Astrocyte (in vitro differentiated cells and primary cell): ENCODE measurements around the gene TOMM40L. TPM values are rescaled to one million over a fixed set of nuclear protein-coding genes. Genes with fewer than 3 reads are reported as not detected.
A peak's percentile ranks its signal among the peaks of the same experiment; 100 is the strongest.

Experiments used
- DNase-seq: peaks from one replicate; pipeline ENCODE4 v3.0.0-alpha.2; 2010; ENCODE audit warnings: low read depth
- FAIRE-seq: peaks from 2 replicates; lab custom pipeline; 2011; peaks lifted over from hg19 to GRCh38; lab: Jason Lieb, UNC
- H2AFZ ChIP-seq: 2 replicates; pipeline ENCODE4 v1.6.0; 2012; ENCODE audit warnings: low read depth, low read length, inconsistent platforms
- H3K27ac ChIP-seq: 2 replicates; pipeline ENCODE4 v1.5.1; 2011; ENCODE audit warnings: low read depth, low read length, inconsistent platforms
- H3K27me3 ChIP-seq: 2 replicates; pipeline ENCODE4 v1.6.0; 2011; ENCODE audit warnings: low read length, inconsistent platforms; ENCODE audit not compliant: insufficient read depth
- H3K36me3 ChIP-seq: 2 replicates; pipeline ENCODE4 v1.5.1; 2011; ENCODE audit warnings: low read length, inconsistent platforms; ENCODE audit not compliant: insufficient read depth
- H3K4me1 ChIP-seq: 2 replicates; pipeline ENCODE4 v1.5.1; 2011; ENCODE audit warnings: low read length, inconsistent platforms; ENCODE audit not compliant: insufficient read depth
- H3K4me2 ChIP-seq: 2 replicates; pipeline ENCODE4 v1.6.0; 2012; ENCODE audit warnings: low read length, inconsistent platforms
- H3K4me3 ChIP-seq: 2 replicates; pipeline ENCODE4 v1.5.1; 2011; ENCODE audit warnings: low read depth, mild to moderate bottlenecking, low read length, inconsistent platforms; ENCODE audit not compliant: insufficient read depth
- H3K79me2 ChIP-seq: 2 replicates; pipeline ENCODE4 v1.6.0; 2012; ENCODE audit warnings: mild to moderate bottlenecking, low read length, inconsistent platforms; ENCODE audit not compliant: insufficient read depth
- H3K9ac ChIP-seq: 2 replicates; pipeline ENCODE4 v1.6.0; 2012; ENCODE audit warnings: mild to moderate bottlenecking, low read length, inconsistent platforms
- H3K9me3 ChIP-seq: 2 replicates; pipeline ENCODE4 v1.5.1; 2012; ENCODE audit warnings: low read depth, mild to moderate bottlenecking, low read length, inconsistent platforms; ENCODE audit not compliant: insufficient read depth
- H4K20me1 ChIP-seq: 2 replicates; pipeline ENCODE4 v1.6.0; 2012; ENCODE audit warnings: low read length, inconsistent platforms; ENCODE audit not compliant: insufficient read depth
- H3K27ac Mint-ChIP-seq: one replicate; pipeline ENCODE4 v1.8.0; 2021; ENCODE audit warnings: mild to moderate bottlenecking, mixed read lengths; ENCODE audit not compliant: unreplicated experiment
- H3K27me3 Mint-ChIP-seq: one replicate; pipeline ENCODE4 v1.8.0; 2021; ENCODE audit warnings: low read depth, mixed read lengths; ENCODE audit not compliant: unreplicated experiment
- H3K36me3 Mint-ChIP-seq: one replicate; pipeline ENCODE4 v1.8.0; 2021; ENCODE audit warnings: low read depth, mixed read lengths; ENCODE audit not compliant: unreplicated experiment
- H3K4me1 Mint-ChIP-seq: one replicate; pipeline ENCODE4 v1.8.0; 2021; ENCODE audit warnings: low read depth, mixed read lengths; ENCODE audit not compliant: unreplicated experiment
- H3K4me3 Mint-ChIP-seq: one replicate; pipeline ENCODE4 v1.8.0; 2021; ENCODE audit warnings: mild to moderate bottlenecking, moderate library complexity, mixed read lengths; ENCODE audit not compliant: unreplicated experiment
- H3K9me3 Mint-ChIP-seq: one replicate; pipeline ENCODE4 v1.8.0; 2021; ENCODE audit warnings: mild to moderate bottlenecking, mixed read lengths; ENCODE audit not compliant: unreplicated experiment
- EZH2 ChIP-seq: IDR thresholded peaks from 2 replicates; pipeline ENCODE4 v1.6.1; 2012; ENCODE audit warnings: mild to moderate bottlenecking, low read length, inconsistent platforms; ENCODE audit not compliant: insufficient read depth
- total RNA-seq: library from RNA; stranded (reverse); gene quantifications from 2 replicates; pipeline ENCODE4 v1.2.1, GENCODE V29; 2021
- TF ChIP-seq, protein P1 (sequence below): IDR thresholded peaks from 2 replicates; pipeline ENCODE4 v1.5.1; 2011; ENCODE audit warnings: low read depth, mild to moderate bottlenecking, inconsistent platforms, low read length, moderate library complexity; ENCODE audit not compliant: insufficient read depth

TOMM40L gene
- total RNA-seq, 1 donor from 2014 or later, result 12.0 TPM

DNA sequence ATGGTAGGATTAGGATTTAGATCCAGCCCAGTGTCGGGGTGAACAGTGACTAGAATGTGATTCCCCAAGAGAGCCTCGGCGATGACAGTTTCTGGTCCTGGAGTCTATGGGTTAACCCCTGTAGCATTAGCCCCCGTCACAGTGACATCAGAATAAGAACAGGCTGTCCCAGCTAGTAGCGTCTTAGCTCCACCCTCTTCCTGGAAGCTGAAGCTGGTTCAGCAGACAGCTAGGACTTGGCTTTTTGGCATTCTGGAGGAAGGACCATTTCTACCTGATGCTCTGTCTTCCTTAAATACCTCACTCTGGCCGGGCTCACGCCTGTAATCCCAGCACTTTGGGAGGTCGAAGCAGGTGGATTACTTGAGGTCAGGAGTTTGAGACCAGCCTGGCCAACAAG lies 18.7 kb upstream of the TOMM40L start:
- Histone ChIP-seq H4K20me1 (peaks cover 21% of the 10 kb centered on the region), H3K4me3 (no peak overlapping the region), H3K27ac (no peak overlapping the region), H3K9me3 (no peaks in the 10 kb centered on the region), H3K27me3 (no peaks in the 10 kb centered on the region), H3K4me1 (peaks cover 13% of the 10 kb centered on the region), H3K36me3 (peaks cover 43% of the 10 kb centered on the region), H3K9ac (no peak overlapping the region), H3K79me2 (peaks cover 35% of the 10 kb centered on the region), H3K4me2 (no peak overlapping the region), H2AFZ (no peak overlapping the region)
- Mint-ChIP-seq H3K4me1 (peaks cover 7% of the 10 kb centered on the region), H3K27ac (no peak overlapping the region), H3K36me3 (peaks cover 16% of the 10 kb centered on the region), H3K9me3 (no peaks in the 10 kb centered on the region), H3K27me3 (no peaks in the 10 kb centered on the region), H3K4me3 (no peak overlapping the region)
- DNase-seq (no peak), FAIRE-seq (no peak)
- TF ChIP-seq EZH2, result no peak
- TF ChIP-seq, protein P1, sequence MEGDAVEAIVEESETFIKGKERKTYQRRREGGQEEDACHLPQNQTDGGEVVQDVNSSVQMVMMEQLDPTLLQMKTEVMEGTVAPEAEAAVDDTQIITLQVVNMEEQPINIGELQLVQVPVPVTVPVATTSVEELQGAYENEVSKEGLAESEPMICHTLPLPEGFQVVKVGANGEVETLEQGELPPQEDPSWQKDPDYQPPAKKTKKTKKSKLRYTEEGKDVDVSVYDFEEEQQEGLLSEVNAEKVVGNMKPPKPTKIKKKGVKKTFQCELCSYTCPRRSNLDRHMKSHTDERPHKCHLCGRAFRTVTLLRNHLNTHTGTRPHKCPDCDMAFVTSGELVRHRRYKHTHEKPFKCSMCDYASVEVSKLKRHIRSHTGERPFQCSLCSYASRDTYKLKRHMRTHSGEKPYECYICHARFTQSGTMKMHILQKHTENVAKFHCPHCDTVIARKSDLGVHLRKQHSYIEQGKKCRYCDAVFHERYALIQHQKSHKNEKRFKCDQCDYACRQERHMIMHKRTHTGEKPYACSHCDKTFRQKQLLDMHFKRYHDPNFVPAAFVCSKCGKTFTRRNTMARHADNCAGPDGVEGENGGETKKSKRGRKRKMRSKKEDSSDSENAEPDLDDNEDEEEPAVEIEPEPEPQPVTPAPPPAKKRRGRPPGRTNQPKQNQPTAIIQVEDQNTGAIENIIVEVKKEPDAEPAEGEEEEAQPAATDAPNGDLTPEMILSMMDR, result no peak

DNA sequence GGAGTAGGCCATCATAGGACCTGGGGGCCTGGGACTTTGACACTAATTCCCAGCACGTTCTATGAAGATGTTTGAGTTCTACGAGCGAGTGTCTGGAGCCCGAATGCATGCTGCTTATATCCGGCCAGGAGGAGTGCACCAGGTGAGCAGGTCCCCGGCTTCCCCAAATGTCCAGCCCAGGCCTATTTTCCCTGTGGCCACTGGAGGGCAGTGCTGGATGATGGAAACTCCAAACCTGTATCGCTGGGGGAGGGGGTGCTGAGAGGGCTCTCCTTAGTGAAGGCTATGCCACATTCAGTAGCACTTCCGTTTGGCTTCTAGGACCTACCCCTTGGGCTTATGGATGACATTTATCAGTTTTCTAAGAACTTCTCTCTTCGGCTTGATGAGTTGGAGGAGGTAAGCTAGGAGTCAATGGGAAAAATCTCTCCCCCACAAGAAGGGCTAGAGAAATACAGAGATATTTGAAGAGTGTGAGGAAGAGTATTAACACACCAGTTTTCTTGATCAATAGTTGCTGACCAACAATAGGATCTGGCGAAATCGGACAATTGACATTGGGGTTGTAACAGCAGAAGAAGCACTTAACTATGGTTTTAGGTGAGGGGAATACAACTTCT lies 16.0 kb upstream of the TOMM40L start:
- peaks cover 7% of the 10 kb centered on the region for H3K4me1 Mint-ChIP-seq
- peak overlapping the region; percentile 10 for H3K27ac Mint-ChIP-seq
- H3K4me3 Mint-ChIP-seq, result no peak overlapping the region
- H3K27me3 Mint-ChIP-seq, result no peaks in the 10 kb centered on the region
- H3K27me3 ChIP-seq, result no peaks in the 10 kb centered on the region
- peaks cover 30% of the 10 kb centered on the region for H3K36me3 Mint-ChIP-seq
- H3K9me3 Mint-ChIP-seq, result no peaks in the 10 kb centered on the region
- peaks cover 21% of the 10 kb centered on the region for H4K20me1 ChIP-seq
- H3K27ac ChIP-seq, result no peak overlapping the region
- H2AFZ ChIP-seq, result no peak overlapping the region
- no peak overlapping the region for H3K4me3 ChIP-seq
- DNase-seq (peak; percentile 38), FAIRE-seq (no peak)
- H3K79me2 ChIP-seq, result peaks cover 10% of the 10 kb centered on the region
- TF ChIP-seq, protein P1, result peak; percentile 92
- TF ChIP-seq EZH2, result no peak
- H3K4me1 ChIP-seq, result peaks cover 6% of the 10 kb centered on the region
- no peak overlapping the region for H3K9ac ChIP-seq
- peaks cover 47% of the 10 kb centered on the region for H3K36me3 ChIP-seq
- H3K9me3 ChIP-seq, result no peaks in the 10 kb centered on the region
- H3K4me2 ChIP-seq, result no peak overlapping the region

DNA sequence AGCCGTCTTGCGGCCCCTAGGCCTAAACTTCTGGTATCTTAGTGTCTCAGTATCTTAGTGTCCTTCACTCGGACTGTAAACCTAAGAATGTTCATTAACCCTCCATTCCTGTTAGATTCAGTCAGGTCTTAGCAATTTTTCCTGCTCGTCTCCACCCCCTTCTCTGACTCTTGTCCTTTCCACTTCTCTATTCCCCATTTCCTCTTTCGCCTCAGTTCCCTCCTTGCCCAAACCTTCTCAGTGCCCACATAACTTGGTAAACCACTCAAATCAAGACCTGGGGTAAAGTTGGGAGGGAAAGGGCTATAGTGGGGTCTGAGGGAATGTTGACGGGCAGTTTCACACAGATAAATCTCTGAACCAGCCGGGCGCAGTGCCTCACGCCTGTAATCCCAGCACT lies 11.5 kb upstream of the TOMM40L start:
- FAIRE-seq, result no peak

More for the DNA sequence above, 11.5 kb upstream of the TOMM40L start:
- peaks cover 20% of the 10 kb centered on the region for H3K4me1 Mint-ChIP-seq
- Histone ChIP-seq H3K36me3 (peaks cover 32% of the 10 kb centered on the region), H4K20me1 (peaks cover 11% of the 10 kb centered on the region), H3K4me2 (no peak overlapping the region), H3K4me1 (peaks cover 14% of the 10 kb centered on the region), H3K9ac (no peak overlapping the region), H3K4me3 (no peak overlapping the region), H3K27ac (no peak overlapping the region), H3K79me2 (peaks cover 4% of the 10 kb centered on the region), H2AFZ (no peak overlapping the region), H3K9me3 (no peaks in the 10 kb centered on the region), H3K27me3 (no peaks in the 10 kb centered on the region)
- H3K27me3 Mint-ChIP-seq, result no peaks in the 10 kb centered on the region
- peaks cover 31% of the 10 kb centered on the region for H3K36me3 Mint-ChIP-seq
- no peak for TF ChIP-seq EZH2
- TF ChIP-seq, protein P1, result no peak
- H3K9me3 Mint-ChIP-seq, result no peaks in the 10 kb centered on the region
- H3K27ac Mint-ChIP-seq, result no peak overlapping the region
- DNase-seq, result no peak
- H3K4me3 Mint-ChIP-seq, result no peak overlapping the region
